HG02623 (cell line): ENCODE results near the gene PAX7.
"Not testable (repeated sequence)": the region's sequence is repeated elsewhere in the genome, so short reads cannot be mapped to it uniquely, and the experiment has no call there.

ENCODE experiments used
- ATAC-seq: cut with Tn5 transposase; IDR thresholded peaks from one replicate; pipeline ENCODE4 v1.9.1; 2021; ENCODE audit warnings: moderate library complexity; ENCODE audit not compliant: unreplicated experiment

The PAX7 gene

DNA sequence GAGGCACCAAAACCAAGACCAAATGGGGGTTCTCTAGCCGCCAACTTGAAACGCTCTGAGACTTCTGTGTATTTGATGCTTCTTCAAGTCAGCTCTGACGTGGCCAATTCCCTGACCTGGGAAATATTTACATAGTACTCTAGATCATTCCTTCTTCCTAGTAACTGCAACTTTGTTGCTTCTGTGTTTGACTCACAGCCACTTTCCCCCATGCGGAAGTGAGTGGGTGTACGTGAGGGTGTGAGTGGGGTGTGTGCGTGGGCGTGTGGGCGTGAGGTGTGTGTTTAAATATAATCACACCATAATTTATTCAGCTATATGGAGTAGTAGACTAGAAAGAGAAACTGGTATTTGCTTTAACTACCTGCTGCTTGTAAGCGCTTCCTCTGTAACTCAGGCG, 117.8 kb downstream of the PAX7 start:
- ATAC-seq, result no peak

DNA sequence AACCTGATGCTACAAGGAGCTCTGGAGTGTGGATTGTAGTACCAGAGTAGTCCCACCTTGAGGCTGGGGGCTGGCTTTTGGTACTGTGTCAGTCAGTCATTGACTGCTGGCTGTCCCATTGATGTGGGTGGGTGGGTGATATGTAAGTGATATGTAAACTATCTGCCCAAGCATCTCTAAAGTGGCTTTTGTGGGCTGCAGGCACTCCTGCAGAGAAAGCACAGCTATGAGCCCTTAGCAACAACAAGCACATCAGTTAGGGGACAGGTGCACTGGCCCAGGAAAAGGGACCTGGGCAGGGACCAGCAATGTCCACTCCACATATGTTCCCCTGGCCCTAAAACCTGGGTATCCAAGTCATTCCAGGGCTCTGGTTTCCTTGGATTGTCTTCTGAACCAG, 118.9 kb downstream of the PAX7 start:
- ATAC-seq, result no peak

DNA sequence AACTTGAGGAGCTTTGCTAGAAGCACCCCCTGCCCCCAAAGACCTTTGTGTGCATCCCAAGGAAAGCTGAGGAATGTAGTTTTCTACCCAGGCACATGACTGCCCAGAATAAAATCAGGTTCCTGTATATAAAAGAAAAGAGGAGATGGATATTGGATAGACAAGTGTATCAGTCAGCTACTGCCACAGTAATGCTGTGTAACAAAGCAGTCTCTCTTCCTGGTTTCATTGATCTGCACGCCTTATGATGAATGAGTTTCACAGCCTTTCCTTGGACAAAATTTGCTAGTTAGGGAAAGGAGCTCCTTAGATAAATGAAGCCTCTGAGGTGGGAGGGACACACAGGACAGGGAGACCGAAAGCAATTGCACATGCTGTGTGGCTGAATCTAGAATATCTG, 120.0 kb downstream of the PAX7 start:
- no peak for ATAC-seq

DNA sequence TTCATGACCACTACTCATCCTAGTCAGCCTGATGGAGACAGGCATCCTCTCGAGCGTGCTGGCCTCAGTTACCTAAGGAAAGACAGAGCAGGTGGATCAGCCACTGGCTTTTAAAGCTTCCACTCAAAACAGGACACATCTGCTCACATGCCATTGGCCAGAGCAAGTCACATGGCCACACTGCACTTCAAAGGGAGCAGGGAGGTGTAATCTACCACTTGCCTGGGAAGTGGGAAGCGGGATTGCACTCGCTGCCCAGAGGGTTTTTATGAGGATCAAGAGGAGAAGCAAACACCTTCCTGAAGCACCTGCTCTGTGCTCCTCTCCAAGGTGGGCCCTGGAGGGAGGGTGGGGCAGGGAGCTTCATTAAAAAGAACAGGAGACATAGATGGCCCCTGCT, 120.8 kb downstream of the PAX7 start:
- no peak for ATAC-seq

DNA sequence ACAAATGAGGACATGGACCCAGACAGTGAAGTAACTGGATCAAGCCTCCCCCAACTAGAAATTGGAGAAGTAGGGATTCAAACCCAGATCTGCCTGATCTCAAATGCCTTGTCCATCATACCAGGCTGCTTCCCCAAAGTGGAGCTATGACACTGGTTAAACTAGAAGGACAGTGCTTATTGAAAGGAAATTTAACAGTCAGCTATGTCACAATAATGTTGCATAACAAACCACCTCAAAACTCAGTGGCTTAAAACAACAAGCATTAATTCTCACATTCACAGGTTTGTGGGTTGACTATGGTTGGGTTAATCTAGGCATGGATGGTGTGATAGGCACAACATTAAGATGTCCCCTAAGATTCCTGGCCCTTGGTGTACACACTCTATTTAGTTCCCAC, 121.8 kb downstream of the PAX7 start:
- ATAC-seq, result no peak

DNA sequence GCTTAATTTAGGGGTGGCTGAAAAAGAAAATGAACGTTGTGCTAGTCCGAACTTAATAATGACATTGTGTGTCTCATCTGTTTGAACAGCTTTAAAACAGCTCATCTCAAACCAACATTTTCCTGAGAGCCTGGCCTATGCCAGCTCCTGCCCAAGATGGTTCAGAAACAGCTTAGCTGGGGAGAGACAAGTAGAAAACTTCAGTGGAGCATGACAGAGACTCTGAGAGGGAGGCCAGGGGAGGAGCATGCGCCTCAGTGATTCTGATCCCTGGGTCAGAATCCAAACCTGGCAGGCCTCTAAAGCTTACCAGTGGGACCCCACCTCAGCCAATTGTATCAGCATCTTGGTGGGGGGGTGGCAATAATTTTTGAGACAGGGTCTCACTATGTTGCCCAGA, 129.5 kb downstream of the PAX7 start:
- ATAC-seq, result no peak

DNA sequence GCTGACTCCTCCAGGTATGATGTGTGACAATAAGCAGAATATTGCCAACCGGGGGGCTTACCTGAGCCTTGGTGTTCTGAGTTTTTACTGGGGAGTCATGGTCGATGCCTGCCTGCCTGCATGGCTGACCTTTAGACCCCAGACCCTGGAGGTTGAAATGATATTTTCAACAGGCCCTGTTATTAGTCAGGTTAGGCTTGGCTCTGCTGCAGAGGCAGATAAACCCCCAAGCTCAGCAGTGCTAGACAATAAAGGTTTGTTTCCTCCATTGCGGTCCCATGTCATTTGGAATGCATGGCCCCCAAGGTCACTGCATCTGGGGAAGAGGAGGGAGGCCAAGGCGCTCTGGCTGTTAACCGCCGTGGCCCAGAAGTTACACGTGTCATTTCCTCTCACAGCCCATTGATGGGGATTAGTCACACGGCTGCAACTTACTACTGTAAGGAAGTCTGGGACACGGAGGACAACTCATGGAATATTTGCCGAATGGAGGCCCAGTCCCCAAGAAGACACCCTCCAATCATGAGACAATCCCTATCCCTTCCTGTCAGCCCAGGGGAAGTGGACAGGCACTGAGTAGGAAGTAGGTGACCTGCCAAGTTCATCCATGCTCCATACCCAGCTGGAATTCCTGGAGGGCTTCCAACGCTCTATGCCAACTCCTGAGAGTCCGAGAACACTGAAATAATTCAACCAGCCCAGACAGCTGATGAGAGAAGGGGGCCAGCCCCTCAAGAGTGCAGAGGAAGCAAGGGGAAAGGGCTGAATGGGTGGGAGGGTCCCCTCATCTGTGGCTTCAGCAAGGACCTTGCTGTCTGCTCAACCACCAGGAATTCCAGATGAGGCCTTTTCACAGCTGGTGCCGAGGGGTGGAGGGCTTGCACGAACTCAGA, 131.5 kb downstream of the PAX7 start:
- ATAC-seq, result no peak

- no peak for ATAC-seq
These were observed 133.7 kb downstream of the PAX7 start for GRCh38 chr1:18764362-18764761.

DNA sequence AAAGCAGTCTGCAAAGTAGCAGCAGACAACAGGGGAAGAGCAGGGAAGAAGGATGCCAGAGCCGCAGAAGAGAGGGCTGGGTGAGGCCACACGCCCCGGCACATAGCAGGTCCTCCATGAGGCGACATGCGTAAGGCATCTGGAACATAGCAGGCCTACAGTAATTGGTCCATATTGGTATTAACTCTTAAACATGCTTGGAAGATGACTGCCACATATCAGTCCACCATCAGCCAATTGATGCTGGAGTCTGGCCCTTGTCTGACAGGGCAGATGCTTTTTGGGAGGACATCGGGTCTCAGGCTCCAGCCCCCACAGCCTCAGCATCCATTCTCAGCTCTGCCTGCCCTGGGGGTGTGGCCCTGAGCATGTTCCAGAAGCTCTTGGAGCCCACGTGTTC, 135.1 kb downstream of the PAX7 start:
- ATAC-seq, result no peak

- no peak for ATAC-seq
These were observed 135.7 kb downstream of the PAX7 start for GRCh38 chr1:18766328-18766727.

GRCh38 chr1:18767576-18767975, 136.9 kb downstream of the PAX7 start:
- not testable (repeated sequence) for ATAC-seq

DNA sequence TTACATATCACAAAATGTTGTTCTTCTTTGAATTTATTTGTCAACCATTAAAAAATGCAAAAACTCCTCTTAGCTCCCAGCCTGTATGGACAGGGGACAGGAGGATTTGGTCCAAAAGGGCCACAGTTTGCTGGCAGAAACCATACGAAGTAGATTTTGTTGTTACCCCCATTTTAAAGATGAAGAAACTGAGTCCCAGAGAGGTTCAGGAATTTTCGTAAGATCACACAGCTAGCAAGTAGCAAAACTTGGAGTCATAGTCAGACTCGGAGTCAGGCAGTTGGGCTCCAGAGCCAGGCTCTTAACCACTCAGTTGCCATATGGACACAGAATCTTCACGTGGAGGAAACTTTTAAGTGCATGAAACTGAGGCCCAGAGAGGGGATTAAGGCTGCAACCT, 137.4 kb downstream of the PAX7 start:
- ATAC-seq, result no peak

DNA sequence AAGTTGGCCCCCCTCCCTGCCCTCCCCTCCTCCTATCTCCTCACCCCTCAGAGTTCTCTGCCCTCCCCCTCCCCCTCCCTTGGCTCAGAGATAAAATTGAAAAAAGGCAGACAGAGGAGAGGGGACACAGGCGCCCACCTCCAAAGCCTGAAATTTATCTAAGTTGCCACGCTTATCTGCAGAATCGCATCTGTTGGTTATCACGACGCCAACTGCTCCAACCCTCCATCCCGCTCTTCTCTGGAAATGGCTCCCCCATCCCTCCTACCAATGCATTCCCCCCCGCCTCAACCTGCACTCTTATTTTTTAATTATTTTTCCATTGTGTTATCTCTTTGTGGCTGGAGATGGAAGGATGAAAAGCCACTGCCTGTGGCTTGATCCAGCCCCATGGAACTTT, 138.5 kb downstream of the PAX7 start:
- ATAC-seq, result no peak

DNA sequence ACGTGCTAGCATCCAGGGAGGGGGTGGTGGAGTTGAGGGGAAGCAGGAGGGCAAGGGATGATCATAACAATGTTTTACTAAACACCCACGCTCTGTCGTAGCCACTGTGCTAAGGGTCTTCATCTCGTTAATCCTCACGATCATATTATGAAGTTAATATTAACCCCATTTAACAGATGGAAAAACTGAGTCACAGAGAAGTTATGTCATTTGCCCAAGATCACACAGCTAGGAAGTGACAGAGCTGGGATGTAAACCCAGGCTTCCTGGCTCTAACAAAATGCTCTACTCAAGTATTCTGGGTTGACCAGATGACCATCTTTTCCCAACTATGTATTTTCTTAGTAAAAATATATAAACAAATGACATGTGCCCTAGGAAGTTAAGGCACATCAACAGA, 140.2 kb downstream of the PAX7 start:
- no peak for ATAC-seq

DNA sequence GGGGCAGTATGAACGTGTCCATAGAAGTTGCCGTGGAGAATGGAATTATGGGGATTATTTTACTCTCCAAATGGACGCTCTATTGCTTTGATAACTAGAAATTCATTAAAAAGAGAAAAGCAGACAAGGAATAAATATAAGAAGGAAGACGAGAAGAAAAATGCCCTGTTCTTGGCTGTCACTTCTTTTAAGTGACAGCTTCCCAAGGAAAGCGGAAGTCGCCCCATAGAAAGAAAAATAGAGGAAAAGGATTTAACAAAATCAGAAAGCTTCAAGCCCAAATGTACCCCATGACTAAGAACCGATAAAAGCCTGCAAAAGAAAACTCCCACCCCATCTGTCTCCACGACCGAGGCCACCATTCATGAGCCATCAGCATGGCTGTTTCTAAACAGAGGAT, 143.1 kb downstream of the PAX7 start:
- no peak for ATAC-seq

DNA sequence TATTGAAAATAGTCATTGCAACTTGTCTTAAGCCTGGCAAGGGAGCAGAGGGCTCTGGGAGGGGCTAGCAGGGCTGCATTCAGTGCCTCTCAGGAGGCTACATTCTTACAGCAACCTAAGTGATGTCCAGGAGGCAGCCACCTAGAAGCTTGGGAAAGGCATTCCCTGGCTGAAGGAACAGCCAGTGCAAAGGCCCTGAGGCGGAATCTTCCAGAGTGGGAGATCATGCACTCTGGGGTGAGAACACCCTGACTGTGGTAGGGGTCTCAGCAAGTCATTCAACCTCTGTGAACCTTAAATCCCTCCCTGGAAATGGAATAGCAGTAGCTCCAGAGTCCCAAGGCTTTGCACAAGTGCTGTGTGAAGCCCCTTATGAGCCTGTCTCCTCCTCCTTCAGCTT, 144.7 kb downstream of the PAX7 start:
- no peak for ATAC-seq

DNA sequence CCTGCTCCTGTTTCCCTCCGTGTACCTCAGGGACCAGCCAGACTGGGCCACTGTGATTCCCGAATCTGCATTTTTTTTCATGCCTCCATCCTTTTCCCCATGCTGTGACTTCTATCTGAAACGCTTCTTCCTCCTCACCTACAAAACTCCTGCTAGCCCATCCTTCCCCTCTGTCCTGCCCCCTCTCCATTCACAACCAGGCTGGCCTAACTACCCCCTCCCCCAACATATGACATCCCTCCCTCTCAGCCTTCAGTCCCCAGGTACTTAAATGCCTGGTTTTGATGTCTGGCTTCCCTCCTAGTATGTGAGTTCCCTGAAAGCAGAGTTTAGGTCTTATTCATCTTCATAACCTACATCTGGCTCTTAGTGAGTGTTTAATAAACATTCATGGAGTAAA, 146.1 kb downstream of the PAX7 start:
- ATAC-seq, result no peak

DNA sequence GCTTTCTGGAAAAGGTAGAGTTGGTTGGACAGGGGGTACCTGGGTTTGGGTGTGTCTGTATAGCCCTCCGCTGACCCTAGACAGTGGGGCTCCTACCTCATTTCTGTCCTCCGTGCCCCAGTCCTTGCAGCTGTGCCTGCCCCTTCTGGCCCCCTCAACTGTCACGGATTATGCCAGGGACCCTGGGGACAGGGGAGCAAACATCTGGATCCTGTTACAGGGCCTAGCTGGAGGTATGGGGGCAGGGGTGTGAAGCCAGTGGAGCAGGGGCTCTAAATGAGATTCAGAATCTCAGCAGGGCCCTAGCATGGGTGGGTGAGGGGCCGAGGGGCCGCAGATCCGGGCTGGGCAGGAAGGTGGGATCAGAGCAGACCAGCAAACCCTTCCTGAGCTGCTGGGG, 147.8 kb downstream of the PAX7 start:
- ATAC-seq, result no peak

DNA sequence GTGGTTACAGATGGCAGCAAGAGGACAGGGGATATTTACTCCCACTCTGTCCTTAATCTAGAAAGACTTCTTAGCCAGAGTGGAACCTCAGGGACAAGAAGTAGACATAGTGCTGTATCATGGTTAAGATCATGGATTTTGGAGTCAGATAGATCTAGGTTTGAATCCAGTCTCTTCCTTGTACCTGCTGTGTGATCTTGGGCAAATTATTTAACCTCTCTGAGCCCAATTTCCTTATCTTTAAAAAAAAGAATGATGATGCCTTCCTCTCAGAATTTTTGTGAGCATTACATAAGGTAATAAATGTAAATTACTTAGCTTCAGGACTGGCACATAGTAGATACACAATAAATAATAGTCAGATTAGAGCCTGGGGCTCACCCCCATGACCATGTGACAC, 150.4 kb downstream of the PAX7 start:
- no peak for ATAC-seq

DNA sequence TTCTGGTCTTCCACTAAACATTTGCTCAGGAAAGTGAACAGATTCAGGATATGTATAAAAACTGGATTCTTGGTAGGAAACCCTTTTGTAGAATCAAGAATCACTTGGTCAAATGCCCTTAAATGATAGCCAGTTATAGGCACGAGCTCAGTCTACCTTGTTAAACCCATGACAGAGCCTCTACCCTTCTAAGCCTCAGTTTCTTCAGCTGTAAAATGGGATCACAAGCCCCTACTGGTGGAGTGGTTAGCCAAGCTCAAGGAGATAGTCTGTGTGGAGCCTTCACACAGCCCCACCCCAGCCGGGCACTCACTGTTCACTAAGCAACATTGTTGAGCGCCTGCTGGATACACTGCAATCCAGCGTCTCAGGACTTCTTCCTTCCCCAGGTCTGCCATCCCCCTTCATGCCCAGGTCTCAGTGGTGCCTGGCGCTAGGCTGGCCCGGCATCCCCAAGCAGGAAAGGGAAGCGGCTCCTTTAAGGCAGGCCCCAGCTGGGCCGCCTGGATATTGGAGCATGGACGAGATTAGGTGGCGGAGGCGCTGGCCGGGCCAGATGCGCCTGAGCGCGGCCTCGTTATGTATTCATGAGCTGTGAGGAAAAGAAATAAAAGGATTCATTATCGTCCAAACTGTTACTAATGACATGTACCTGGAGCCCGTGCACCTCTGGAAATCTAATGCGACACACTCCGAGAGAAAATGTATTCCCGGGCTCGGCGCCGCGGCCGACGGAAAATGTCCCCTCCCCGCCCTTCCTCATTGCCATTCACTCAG, 153.2 kb downstream of the PAX7 start:
- no peak for ATAC-seq

- no peak for ATAC-seq
These were observed 153.8 kb downstream of the PAX7 start for GRCh38 chr1:18784482-18784831.

DNA sequence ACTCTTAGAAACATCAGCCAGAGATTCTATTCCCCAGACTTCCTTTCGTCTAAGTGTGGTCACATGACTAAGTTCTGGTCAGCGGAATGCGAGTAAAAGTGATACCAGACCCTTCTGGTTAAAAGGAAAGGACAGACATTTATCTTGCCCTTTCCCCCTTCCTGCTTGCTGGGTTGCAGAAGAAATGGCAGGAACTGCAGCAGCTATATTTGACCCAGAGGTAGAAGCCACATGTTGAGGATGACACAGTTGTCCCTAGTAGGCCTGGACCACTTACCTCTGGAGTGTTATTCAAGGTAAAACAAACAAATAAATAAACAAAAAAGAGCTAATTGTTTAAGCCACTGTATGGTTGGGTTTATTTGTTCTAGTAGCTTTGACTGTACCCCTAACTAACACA, 155.5 kb downstream of the PAX7 start:
- no peak for ATAC-seq
